Keratinocyte (primary cell): ENCODE data around the gene DIAPH2. TPM values are rescaled to one million over a fixed set of nuclear protein-coding genes. Genes with fewer than 3 reads are reported as not detected.
A peak's percentile ranks its signal among the peaks of the same experiment; 100 is the strongest.

Source experiments
- DNase-seq: peaks from one replicate; pipeline ENCODE4 v3.0.0-alpha.2; 2011; ENCODE audit warnings: low read depth, missing footprints, low spot score
- FAIRE-seq: peaks from 2 replicates; lab custom pipeline; 2011; peaks lifted over from hg19 to GRCh38; lab: Jason Lieb, UNC
- H2AFZ ChIP-seq: 2 replicates; pipeline ENCODE4 v1.6.0; 2012; ENCODE audit warnings: low read length, control low read depth, inconsistent platforms; ENCODE audit not compliant: control insufficient read depth
- H3K27ac ChIP-seq: 2 replicates; pipeline ENCODE4 v1.5.1; 2011; ENCODE audit warnings: low read length; ENCODE audit not compliant: control insufficient read depth, insufficient read depth
- H3K27me3 ChIP-seq: 3 replicates; pipeline ENCODE4 v1.6.0; 2011; ENCODE audit warnings: low read length; ENCODE audit not compliant: control insufficient read depth, insufficient read depth; ENCODE audit errors: extremely low read depth
- H3K36me3 ChIP-seq, 2 experiments: 2 replicates in 1 of 2; 3 replicates in 1 of 2; pipeline ENCODE4 v1.5.1; 2011; ENCODE audit warnings: low read length in 2 of 2, mild to moderate bottlenecking in 1 of 2; ENCODE audit not compliant: control insufficient read depth in 2 of 2, insufficient read depth in 2 of 2; ENCODE audit errors: extremely low read depth in 1 of 2
- H3K4me1 ChIP-seq: 3 replicates; pipeline ENCODE4 v1.5.1; 2011; ENCODE audit warnings: low read length; ENCODE audit not compliant: control insufficient read depth, insufficient read depth; ENCODE audit errors: extremely low read depth
- H3K4me2 ChIP-seq: 3 replicates; pipeline ENCODE4 v1.6.0; 2011; ENCODE audit warnings: low read depth, low read length; ENCODE audit not compliant: control insufficient read depth, insufficient read depth; ENCODE audit errors: extremely low read depth
- H3K4me3 ChIP-seq, 3 experiments: fragments of 200-600 bp in 1 of 3; sonication (generic) in 1 of 3; 2 replicates in 2 of 3; 3 replicates in 1 of 3; pipeline ENCODE4 v1.5.1; 2011 to 2016; ENCODE audit warnings: low read length in 3 of 3, mild to moderate bottlenecking in 3 of 3, control low read depth in 2 of 3, inconsistent platforms in 1 of 3, low read depth in 1 of 3, mixed read lengths in 1 of 3, mixed run types in 1 of 3, moderate library complexity in 1 of 3; ENCODE audit not compliant: control insufficient read depth in 2 of 3, insufficient read depth in 2 of 3; ENCODE audit errors: extremely low read depth in 1 of 3
- H3K79me2 ChIP-seq: 2 replicates; pipeline ENCODE4 v1.6.0; 2012; ENCODE audit warnings: low read length; ENCODE audit not compliant: control insufficient read depth, insufficient read depth
- H3K9ac ChIP-seq: 3 replicates; pipeline ENCODE4 v1.6.0; 2011; ENCODE audit warnings: low read length; ENCODE audit not compliant: control insufficient read depth, insufficient read depth; ENCODE audit errors: extremely low read depth
- H3K9me1 ChIP-seq: 3 replicates; pipeline ENCODE4 v1.6.0; 2011; ENCODE audit warnings: low read length; ENCODE audit not compliant: control insufficient read depth, insufficient read depth; ENCODE audit errors: extremely low read depth
- H3K9me3 ChIP-seq: 2 replicates; pipeline ENCODE4 v1.5.1; 2012; ENCODE audit warnings: low read depth, low read length; ENCODE audit not compliant: control insufficient read depth
- H4K20me1 ChIP-seq: 3 replicates; pipeline ENCODE4 v1.6.0; 2011; ENCODE audit warnings: low read length; ENCODE audit not compliant: control insufficient read depth, insufficient read depth; ENCODE audit errors: extremely low read depth
- EZH2 ChIP-seq: IDR thresholded peaks from one replicate; pipeline ENCODE4 v1.6.1; 2012; ENCODE audit warnings: inconsistent platforms, mild to moderate bottlenecking, low read length, moderate library complexity
- dilution Hi-C: fragments of 300-500 bp; cut with MboI; formaldehyde crosslinking; loops from one replicate; pipeline ENCODE4 v1.7.0; 2020; ENCODE audit warnings: low sequenced_read_pairs; ENCODE audit not compliant: extremely low pct_ligation_motif_present
- polyA minus RNA-seq, 3 experiments: library from RNA; depleted of rRNA, polyadenylated mRNA; stranded (reverse); fragments of >200 nt; gene quantifications; 1 replicate in 1 of 3; 2 replicates in 1 of 3; 3 replicates in 1 of 3; pipeline ENCODE4 v1.2.3, GENCODE V29; 2011
- polyA plus RNA-seq, 5 experiments: library from polyadenylated mRNA; depleted of rRNA in 3 of 5; stranded (reverse) in 3 of 5; stranded (forward) in 1 of 5; unstranded in 1 of 5; fragments of >200 nt; gene quantifications; 1 replicate in 1 of 5; 2 replicates in 3 of 5; 3 replicates in 1 of 5; pipeline versions ENCODE4 v1.2.1 to v1.2.3, GENCODE V29; 2011 to 2012; ENCODE audit warnings: missing spikeins in 2 of 5, low read depth in 1 of 5, low replicate concordance in 1 of 5
- TF ChIP-seq, protein P1 (sequence below), 3 experiments: IDR thresholded peaks in 1 of 3; conservative IDR thresholded peaks in 1 of 3; optimal IDR thresholded peaks in 1 of 3; 2 replicates in 2 of 3; 3 replicates in 1 of 3; pipeline versions ENCODE3 to v1.5.1; 2011; ENCODE audit warnings: low read length in 3 of 3, mild to moderate bottlenecking in 3 of 3, moderate library complexity in 2 of 3, control low read depth in 1 of 3, inconsistent platforms in 1 of 3; ENCODE audit not compliant: insufficient read depth in 2 of 3; ENCODE audit errors: extremely low read depth in 1 of 3

The DIAPH2 gene
- polyA plus RNA-seq (4.2 to 7.4 TPM (median 5.9 TPM) in 3 replicates), polyA minus RNA-seq (2.3 to 19.9 TPM (median 8.1 TPM) in 3 replicates)
- polyA plus RNA-seq (2011; ENCODE audit: low read depth), result 9.3 TPM
- polyA plus RNA-seq (2011; cell fraction: cytosol; rRNA removed), result 4.3 and 8.3 TPM in 2 replicates
- polyA plus RNA-seq (2011; cell fraction: nucleus; rRNA removed), result 5.5 and 6.1 TPM in 2 replicates
- polyA plus RNA-seq (2012; ENCODE audit: low replicate concordance), result 3.8 and 7.0 TPM in 2 replicates
- 9.4 TPM for polyA minus RNA-seq (2011; cell fraction: cytosol; rRNA and poly(A)+ RNA removed)
- polyA minus RNA-seq (2011; cell fraction: nucleus; rRNA and poly(A)+ RNA removed), result 12.9 and 26.8 TPM in 2 replicates

DNA sequence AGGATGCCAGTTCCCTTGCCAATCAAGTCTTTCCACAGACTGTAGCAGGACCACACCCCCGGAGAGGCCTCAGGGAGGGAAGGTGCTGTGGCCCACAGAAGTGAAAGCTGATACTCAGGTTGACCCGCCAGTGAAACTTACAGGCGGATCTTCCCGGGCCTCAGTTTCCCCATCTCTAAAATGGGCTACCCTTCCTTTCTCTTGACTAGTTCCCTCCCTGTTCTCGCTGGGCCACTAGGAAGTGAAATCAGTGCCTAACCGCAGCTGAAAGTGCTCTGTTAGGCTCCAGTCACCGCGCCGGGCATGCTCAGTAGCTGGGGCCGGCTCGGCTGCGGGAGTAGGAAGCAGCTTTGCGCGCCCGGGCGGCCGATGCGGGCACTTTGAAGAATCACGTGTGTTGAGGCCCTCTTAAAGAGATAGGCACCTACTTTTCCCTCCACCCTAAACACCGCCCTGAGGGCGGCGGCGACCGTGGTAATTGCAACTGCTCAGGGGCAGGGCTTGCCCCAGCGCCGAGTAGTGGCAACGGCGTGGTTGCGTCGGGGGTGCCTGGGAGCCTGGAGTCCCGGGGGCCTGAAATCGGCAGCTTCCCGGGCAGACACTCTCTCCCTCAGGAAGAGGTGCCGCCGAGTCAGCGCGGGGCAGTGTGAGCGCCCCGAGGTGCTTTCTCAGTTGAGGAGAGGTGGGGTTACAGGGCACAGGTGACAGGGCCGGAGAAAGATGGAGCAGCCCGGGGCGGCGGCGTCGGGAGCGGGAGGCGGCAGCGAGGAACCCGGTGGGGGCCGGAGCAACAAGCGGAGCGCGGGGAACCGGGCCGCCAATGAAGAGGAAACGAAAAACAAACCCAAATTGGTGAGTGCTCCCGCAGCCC is at the start of gene DIAPH2:
Gene DIAPH2, plus strand, starts transcription at position 504 of the 871 bp plus-strand sequence.
- no peaks in the 10 kb centered on the region for H3K9me1 ChIP-seq
- FAIRE-seq, result no peak
- DNase-seq, result peak; percentile 21
- peak within 1 kb of the TSS; percentile 77 for H3K27ac ChIP-seq
- dilution Hi-C loops, result no loop called here
- no peak for TF ChIP-seq EZH2
- TF ChIP-seq, protein P1, sequence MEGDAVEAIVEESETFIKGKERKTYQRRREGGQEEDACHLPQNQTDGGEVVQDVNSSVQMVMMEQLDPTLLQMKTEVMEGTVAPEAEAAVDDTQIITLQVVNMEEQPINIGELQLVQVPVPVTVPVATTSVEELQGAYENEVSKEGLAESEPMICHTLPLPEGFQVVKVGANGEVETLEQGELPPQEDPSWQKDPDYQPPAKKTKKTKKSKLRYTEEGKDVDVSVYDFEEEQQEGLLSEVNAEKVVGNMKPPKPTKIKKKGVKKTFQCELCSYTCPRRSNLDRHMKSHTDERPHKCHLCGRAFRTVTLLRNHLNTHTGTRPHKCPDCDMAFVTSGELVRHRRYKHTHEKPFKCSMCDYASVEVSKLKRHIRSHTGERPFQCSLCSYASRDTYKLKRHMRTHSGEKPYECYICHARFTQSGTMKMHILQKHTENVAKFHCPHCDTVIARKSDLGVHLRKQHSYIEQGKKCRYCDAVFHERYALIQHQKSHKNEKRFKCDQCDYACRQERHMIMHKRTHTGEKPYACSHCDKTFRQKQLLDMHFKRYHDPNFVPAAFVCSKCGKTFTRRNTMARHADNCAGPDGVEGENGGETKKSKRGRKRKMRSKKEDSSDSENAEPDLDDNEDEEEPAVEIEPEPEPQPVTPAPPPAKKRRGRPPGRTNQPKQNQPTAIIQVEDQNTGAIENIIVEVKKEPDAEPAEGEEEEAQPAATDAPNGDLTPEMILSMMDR (optimal IDR thresholded peaks at IDR 0.05 in 1 of 3, IDR thresholded peaks at IDR 0.05 in 1 of 3, conservative IDR thresholded peaks at IDR 0.05 in 1 of 3; ENCODE audit: extremely low read depth in 1 of 3, insufficient read depth in 2 of 3, low read length in 3 of 3), result no peak
- H3K4me1 ChIP-seq, result peaks cover 2% of the 10 kb centered on the region
- no peaks in the 10 kb centered on the region for H3K9me3 ChIP-seq
- H3K4me2 ChIP-seq, result peak within 1 kb of the TSS; percentile 78
- peak within 1 kb of the TSS; percentile 79 for H3K9ac ChIP-seq
- H3K4me3 ChIP-seq, result peak within 1 kb of the TSS; percentile 35 to 76 (median 63)
- peaks cover 11% of the 10 kb centered on the region for H3K79me2 ChIP-seq
- H3K36me3 ChIP-seq, result no peaks in the 10 kb centered on the region
- no peaks in the 10 kb centered on the region for H3K27me3 ChIP-seq
- peak within 1 kb of the TSS; percentile 57 for H2AFZ ChIP-seq
- no peaks in the 10 kb centered on the region for H4K20me1 ChIP-seq

DNA sequence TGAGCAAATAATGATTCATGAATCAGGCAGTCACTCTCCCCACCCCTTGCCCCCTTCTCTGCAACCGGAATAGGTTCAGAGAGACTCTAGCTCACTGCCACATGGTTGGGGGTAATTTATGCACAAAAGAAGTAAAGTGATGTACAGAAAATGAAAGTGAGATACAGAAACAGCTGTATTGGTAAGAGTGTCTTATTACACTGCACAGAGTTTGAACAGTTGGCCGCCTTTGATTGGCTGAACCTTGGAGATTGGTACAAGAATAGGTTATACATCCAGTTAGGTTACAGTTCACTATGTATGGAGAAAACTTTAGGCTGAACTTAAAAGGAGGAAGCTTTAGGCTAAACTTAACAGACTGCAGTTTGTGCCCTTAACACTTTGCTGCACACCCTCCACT is 34.6 kb upstream of the DIAPH2 start:
- Histone ChIP-seq H3K4me3 (no peak overlapping the region), H3K79me2 (no peaks in the 10 kb centered on the region), H3K36me3 (no peaks in the 10 kb centered on the region), H3K27me3 (no peaks in the 10 kb centered on the region), H2AFZ (no peak overlapping the region), H3K9ac (no peak overlapping the region), H3K4me2 (no peak overlapping the region), H3K9me3 (no peaks in the 10 kb centered on the region), H3K9me1 (no peaks in the 10 kb centered on the region), H3K4me1 (no peaks in the 10 kb centered on the region), H3K27ac (no peak overlapping the region), H4K20me1 (no peaks in the 10 kb centered on the region)
- dilution Hi-C loops, result no loop called here
- no peak for FAIRE-seq
- TF ChIP-seq, protein P1 (optimal IDR thresholded peaks at IDR 0.05 in 1 of 3, IDR thresholded peaks at IDR 0.05 in 1 of 3, conservative IDR thresholded peaks at IDR 0.05 in 1 of 3; ENCODE audit: extremely low read depth in 1 of 3, insufficient read depth in 2 of 3, low read length in 3 of 3), result no peak
- no peak for TF ChIP-seq EZH2
- DNase-seq, result no peak
